ENCODE measurements around the gene F13A1.

Gene F13A1

DNA sequence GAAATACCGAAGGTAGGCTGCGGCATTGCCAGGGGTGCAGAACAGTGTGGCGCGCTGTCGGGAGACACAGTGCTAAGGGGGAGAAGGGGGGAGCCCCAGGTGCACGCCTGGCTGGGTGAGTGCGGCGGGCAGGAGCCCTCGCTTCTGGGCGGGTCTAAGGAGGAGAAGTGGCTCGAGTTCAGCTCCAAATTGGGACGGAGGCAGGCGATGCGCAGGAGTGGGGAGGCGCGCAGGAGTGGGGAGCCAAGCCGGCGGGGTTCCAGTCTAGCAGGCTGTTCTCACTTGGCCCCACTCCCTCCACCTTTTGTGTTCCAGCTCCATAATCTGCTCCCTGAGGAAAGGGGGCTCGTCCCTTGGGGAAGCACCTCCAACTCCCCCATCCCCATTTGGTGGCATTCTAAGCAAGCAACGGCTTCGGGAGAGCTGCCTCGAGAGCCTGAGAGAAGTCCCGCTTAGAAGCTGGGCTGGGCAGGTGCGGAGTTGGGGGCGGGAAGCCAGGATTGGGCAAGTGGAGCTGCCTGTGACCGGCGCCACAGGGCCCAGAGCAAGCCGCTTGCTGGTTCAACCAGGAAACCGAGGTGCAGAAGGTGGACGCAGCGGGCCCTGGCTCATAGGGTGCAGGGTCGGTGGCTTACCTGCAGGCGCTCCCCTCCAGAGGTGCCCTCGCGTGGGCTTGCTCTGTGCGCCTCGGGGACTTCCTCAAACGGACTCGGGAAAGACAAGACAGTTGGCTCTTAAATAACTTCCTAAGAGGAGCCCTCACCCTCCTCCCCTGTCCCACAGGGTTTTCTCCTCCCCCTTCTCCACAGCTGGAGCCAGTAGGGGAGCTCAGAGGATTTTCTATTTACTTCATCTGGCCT, at the start of gene F13A1:
Gene F13A1, minus strand, starts transcription at position 711 of the 860 bp plus-strand sequence. CDS start 1,998 bp downstream, outside the sequence.
- no peak for DNase-seq (ENCODE audit: low read depth)

DNA sequence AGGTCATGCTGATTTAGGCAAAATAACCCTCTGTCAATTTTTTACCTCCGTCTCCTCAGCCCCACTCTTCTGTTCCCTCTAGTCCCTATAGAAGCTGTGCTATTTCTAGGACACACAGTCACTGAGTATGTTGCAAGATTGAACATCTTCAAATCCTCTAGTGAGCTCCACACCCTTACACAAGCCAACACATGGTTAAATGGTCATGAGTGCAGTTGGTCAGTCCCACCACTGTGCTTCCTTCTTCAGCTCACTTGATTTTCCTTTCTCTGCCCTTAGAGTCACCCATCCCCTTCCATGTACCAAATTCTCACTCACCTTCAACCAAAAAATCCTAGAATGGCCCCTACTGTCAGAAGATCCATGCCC, 48.2 kb upstream of the F13A1 start:
- DNase-seq (ENCODE audit: low read depth) = no peak

DNA sequence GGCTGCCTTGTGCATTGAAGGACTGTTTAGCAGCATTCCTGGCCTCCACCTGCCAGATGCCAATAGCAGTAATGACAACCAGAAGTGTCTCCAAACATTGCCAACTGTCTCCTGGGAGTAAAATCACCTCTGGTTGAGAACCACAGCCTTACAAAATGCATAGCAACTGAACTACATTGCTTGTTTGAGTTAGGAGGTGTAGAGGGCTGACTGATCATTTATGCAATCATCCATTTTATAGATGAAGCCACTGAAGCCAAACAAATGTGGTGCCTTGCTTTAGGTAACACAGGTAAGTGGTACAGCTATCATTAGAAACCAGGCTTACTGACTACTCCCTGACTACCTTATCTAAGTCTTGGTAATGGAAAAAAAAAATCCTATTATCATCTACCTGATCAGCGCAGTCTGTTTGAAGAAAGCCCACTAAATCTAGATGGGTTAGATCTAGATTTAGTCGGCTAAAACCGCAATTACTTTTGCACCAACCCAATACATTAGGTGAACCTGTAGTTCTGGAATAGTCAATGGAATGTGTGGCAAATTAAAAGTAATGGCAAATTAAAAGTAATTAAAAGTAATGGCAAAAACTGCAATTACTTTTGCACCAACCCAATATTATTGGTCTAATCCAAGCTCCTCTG, 47.7 kb upstream of the F13A1 start:
- no peak for DNase-seq (ENCODE audit: low read depth)

DNA sequence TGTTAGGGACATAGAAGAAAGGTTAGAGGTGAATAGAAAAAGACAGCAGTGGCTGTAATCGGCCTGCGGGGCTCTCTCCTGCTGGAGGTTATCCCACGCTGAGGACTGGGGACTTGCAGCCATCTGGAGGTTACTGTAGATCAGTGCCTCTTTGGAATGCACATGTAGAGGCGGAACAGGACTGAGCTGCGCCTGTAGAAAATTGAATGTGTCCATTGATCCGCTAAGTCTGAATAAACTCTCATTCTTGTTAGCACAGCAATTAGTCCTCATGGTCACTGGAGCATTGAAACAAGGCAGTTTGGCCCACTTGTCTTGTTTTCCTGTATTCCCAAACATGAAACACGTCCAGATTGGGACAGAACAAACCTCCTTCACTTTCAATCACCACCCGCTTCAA, 46.3 kb upstream of the F13A1 start:
- no peak for DNase-seq (ENCODE audit: low read depth)

DNA sequence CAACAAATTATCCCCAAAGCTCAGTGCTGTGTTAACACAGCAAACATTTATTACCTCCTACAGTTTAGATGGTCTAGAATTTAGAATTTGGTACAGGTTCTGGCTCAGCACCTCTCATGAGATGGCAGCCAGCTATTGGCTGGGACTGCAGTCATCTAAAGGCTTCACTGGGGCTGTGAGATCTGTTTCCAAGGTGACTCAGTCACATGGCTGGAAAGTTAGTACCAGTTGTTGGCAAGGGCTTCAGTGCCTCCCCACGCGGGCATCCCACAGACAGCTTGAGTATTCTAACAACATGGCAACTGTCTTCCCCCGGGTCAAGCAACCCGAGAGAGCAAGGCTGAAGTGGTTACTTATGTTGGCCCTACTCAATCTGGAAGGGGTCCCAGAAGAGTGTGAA, 44.8 kb upstream of the F13A1 start:
- DNase-seq (ENCODE audit: low read depth) = no peak

DNA sequence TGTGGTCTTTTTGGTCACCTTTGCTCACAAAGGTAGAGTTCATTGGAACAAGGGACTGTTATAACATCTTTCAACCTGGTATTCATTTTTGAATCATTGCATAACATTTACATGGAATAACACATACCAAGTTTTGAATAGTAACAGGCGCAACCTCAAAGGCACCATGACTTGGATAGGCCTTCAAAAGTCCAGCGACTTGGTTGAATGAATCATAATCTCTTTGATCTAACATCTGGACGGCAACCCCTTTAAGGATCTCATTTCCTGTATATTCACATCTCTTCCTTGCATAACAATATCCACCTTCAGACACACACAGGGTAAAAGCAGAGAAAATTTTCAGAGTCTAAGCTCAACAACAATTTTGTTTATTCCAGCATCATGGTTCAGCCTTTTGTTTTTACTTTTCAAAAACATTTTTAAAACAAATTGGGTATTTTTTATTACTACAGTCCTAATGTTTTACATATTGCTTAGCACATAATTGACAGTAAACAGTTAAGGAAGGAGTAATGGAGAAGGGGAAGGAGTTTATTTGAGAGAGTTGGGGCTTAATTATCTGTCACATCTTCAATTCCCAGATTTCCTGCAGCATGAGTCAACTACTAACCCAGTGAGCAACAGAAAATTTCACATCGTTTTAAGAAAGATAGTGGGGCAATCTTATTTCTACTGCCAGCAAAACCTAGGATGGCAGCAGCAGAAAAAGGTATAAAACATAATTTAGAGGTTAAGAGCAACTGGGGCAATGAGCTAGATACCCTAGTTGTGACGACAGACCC, 41.8 kb upstream of the F13A1 start:
- DNase-seq (ENCODE audit: low read depth) = no peak

GRCh38 chr6:6357530-6357929, 37.1 kb upstream of the F13A1 start:
- no peak for DNase-seq (ENCODE audit: low read depth)

DNA sequence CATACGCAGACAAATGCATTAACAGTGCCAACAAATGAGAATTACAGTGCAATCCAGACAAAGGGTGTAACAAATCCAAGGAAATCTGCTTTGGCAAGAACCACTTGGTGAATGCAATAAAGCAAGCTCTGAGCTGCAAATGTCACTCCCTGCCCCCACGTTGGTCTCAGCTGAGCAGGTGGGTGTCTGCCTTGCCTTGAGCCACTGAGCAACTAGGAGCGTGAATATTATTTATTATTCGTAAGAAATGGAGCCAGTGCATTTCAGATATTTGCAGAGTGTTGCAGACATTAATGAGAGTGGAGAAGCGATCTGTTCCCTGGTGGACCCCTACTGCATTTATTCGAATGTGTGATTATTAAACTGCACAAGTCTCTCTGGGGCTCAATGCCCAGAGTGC, 36.6 kb upstream of the F13A1 start:
- DNase-seq (ENCODE audit: low read depth) = no peak

- no peak for DNase-seq (ENCODE audit: low read depth)
Observed at GRCh38 chr6:6352772-6353171, 32.3 kb upstream of the F13A1 start.

GRCh38 chr6:6351511-6352025, 31.1 kb upstream of the F13A1 start:
- DNase-seq (ENCODE audit: low read depth) = no peak

DNA sequence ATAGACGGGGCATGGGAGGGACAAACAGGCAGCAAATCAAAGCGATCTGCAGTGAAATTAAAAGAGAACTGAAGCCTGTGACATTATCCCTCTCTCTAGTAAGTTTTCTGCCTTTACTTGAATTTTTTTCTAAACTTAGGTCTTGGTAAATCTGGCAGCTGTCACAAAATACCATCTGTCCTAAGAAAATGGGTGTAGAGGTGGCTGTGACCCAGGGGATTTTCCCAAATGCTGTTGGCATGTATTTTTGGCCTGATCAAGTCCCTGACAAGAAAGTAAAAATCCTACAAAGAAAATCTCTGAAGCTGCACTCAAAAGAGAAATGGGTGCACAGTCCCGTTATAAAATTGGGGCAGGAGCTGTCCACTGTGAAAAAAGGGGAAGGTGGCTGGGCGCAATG, 30.2 kb upstream of the F13A1 start:
- no peak for DNase-seq (ENCODE audit: low read depth)

DNA sequence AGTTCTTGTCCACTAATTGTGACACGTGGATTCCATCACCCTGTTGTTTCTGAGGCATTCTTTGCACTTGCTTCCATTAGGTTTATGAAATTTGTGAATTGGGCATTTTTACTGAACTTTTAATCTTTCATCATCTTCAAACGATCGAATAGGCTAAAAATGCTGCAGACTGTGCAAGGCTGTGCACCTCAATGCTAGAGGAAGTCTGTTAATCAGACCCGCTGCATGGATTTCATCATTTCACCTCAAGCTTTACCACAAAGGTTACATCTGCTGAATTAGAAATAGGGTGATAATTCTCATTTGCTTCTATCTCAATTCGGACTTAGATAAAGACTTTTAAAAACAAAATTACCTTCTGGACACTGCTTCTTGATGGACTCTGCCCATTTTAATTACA, 27.8 kb upstream of the F13A1 start:
- no peak for DNase-seq (ENCODE audit: low read depth)

GRCh38 chr6:6346427-6347023, 26.1 kb upstream of the F13A1 start:
- DNase-seq (ENCODE audit: low read depth) = no peak

GRCh38 chr6:6333501-6333900, 13.0 kb upstream of the F13A1 start:
- DNase-seq (ENCODE audit: low read depth) = no peak

DNA sequence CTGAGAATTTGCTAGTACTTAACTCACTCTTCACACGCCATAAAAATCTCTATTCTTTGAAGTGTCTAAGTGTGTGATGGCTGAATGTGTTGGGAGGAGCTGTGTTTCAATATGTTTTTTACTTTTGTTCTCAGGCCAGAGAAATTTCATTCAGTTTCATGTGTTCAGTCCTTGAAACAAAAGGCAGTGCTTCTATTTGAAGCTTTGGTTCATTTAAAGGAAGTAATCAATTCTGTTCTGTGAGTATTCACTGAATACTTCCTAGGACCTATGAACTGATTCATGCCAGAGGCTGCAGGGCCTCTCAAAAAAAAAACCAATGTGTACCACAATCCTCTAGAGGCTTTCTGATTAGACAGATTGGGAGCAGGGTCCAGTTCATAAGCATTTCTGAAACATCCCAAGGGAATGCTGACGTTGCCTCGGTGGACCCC, 12.4 kb upstream of the F13A1 start:
- DNase-seq (ENCODE audit: low read depth) = no peak

- DNase-seq (ENCODE audit: low read depth) = no peak
Observed at GRCh38 chr6:6331946-6332601, 11.6 kb upstream of the F13A1 start.

DNA sequence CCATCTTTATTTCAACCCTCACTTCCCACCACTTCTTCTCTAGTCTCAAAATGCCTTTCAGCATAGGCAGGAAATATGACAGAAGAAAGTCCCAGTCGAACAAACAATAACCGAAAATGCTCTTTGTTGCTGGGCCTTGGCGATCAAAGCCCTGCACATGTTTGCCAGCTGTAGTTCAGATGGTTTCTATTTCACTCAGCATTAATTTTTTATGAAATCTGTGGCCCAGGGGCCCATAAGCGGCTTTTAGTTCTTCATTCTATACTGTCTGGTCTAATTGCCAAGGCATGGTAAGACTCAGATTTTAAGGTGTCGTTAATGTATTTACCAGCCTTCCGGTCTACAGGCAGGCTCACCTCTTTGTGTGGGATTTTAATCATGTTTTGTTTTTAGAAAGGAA, 10.9 kb upstream of the F13A1 start:
- DNase-seq (ENCODE audit: low read depth) = no peak

- DNase-seq (ENCODE audit: low read depth) = no peak
Observed at GRCh38 chr6:6330407-6330806, 9.9 kb upstream of the F13A1 start.

DNA sequence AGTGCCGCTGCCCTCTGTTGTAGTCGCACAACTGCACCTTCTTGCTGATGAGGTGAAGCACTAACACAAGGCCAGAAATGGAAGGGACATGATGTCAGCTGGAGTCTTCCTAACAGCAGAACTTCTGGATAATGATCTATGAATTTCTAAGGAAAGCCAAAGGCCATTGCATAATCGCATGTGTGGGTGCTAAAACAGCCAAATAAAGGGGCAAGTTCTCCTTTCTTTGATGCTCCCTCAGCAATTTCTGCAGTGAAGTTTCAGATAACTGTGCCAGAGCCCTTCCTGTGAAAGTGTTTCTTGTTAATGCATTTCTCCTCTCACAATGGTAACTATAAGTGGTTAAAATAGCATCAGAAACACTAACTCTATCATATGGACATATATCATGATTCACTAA, 8.0 kb upstream of the F13A1 start:
- no peak for DNase-seq (ENCODE audit: low read depth)

DNA sequence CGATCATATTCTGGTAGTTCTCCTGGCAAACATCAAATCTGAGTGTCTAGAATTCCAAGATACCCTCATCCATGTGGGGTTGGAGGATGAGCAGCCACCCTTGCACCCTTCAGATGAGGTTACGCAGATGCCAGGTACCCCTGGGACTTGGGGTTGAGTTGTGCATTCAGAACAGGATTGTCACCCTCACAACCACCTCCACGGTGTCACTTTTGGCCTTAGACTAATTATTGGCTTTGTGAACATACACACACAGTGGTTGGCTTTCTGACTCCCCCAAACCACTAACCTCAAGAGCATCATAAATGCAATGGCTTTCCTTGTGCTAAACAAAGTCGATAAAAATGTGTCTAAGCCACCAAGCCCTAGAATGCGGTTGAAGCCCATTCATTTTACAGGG, 2.9 kb upstream of the F13A1 start:
- no peak for DNase-seq (ENCODE audit: low read depth)

GRCh38 chr6:6320901-6321300, 439 bp upstream of the F13A1 start:
- no peak for DNase-seq (ENCODE audit: low read depth)

Measured in stimulated activated CD4-positive, alpha-beta T cell treated with anti-CD3 and anti-CD28 coated beads, Interleukin-2, amount 100 ng/mL, for 4 hours (primary cell).